ENCODE results near the gene USP31.

GRCh38 chr16:23040246-23040645 lies 109.0 kb downstream of the USP31 start:
- TF ChIP-seq CTCF (IDR thresholded peaks at IDR 0.05 in 8 of 11, conservative IDR thresholded peaks at IDR 0.05 in 3 of 11): no peak
- TF ChIP-seq POLR2AphosphoS5 (IDR thresholded peaks at IDR 0.05): no peak
